ENCODE data around the gene SPOCK3. TPM values are rescaled to one million over a fixed set of nuclear protein-coding genes. Genes with fewer than 3 reads are reported as not detected.

The SPOCK3 gene
- total RNA-seq, 1 donor from 2014 or later = 1.1 TPM

Small RNA genes within 50 kb of the gene (small RNA-seq; reads per million reads assigned to genes)
- not detected for gene RNA5SP171 (ENCODE audit: low replicate concordance)

All from skin of body (tissue), 2 donors.